ENCODE measurements around the gene ATG2A. TPM values are rescaled to one million over a fixed set of nuclear protein-coding genes. Genes with fewer than 3 reads are reported as not detected.

Gene ATG2A
- total and polyA plus RNA-seq, 9 of the 15 experiments (the other 6 are each of a cell fraction or from before 2014, with no cell fraction given), result 0.25 to 45.9 (median 5.2) TPM

DNA sequence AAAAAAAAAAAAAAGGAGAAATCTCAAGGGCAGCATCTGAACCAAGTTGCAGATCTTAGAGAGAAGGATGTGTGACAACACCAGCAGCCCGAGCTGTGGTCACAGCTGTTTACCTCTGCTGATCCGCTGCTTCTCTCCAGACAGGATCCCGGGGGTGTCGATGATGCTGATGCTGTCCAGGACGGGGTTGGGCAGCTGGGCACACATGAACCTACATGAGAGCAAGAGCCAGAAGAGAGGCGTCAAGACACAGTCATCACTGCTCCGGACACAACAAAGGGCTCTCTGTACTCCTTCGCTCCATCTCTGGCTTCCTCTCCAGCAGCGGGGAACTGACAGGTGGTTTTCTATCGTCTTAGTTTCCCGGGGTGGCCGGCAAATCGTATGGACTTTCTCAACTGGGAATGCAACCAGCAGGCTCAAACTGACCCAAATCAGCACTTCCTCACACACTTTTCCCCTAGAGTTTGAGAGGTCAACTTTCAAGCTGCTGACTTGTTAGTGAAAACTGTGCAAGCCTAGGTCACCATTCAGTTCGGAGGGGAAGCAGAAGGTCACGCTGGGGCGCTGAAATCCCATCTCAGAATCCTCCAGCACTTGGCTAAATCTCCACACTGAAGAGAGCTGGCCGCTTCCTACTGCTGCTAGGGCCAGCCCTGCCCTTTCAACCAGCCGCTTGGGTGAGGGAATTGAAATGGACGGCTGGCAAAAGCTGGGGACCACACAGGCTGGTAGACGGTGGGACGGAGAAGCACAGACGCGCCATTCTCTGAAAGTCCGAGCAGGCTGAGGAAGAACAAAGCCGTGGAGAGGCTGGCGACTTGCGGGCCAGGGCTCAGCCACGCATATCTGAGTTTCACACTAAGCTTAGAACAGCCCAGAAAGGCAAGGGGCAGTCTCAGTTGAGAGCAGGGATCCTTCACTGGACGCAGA is 42.4 kb downstream of the ATG2A start (continued):
- TF ChIP-seq, protein P1, sequence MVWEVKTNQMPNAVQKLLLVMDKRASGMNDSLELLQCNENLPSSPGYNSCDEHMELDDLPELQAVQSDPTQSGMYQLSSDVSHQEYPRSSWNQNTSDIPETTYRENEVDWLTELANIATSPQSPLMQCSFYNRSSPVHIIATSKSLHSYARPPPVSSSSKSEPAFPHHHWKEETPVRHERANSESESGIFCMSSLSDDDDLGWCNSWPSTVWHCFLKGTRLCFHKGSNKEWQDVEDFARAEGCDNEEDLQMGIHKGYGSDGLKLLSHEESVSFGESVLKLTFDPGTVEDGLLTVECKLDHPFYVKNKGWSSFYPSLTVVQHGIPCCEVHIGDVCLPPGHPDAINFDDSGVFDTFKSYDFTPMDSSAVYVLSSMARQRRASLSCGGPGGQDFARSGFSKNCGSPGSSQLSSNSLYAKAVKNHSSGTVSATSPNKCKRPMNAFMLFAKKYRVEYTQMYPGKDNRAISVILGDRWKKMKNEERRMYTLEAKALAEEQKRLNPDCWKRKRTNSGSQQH (CRISPR knock-in tag; IDR thresholded peaks at IDR 0.05), result no peak
- TF ChIP-seq MAFF (IDR thresholded peaks at IDR 0.05; ENCODE audit: low read length), result no peak
- TF ChIP-seq POLR3G (IDR thresholded peaks at IDR 0.05; ENCODE audit: extremely low read depth, insufficient read length, insufficient replicate concordance), result no peak
- TF ChIP-seq BHLHE40 (IDR thresholded peaks at IDR 0.05; ENCODE audit: low read length), result no peak

DNA sequence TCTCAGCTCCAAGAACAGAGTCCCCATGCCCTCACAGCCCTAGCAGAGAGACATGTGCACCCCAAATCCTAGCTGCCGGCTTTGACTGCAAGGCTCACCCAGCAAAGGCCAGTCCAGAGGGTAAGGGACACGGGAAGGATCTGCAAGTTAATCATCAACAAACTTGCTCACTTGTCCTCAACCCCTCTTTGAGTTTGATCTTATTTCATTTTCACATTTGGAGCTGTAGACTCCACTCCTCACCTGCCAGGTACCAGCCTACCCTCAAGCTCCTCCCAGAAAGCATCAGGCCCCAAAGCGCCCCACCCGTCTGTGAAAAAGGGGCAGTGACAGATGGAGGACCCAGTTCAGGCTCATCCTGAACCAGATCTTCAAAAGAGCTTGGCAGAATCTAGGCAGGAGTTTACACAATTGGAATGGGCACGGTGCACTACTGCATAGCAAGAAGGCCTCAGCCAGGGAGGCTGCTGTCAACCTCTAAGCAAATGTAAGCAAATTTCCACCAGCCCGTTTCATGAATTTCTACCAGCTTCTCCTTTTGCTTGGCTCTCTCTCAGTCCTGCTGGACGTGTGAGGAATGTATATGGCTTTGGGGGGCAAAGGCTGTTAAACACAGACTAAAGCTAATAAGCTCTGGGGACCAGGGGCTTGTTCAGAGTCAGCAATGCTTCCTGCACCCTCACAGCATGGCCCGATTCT is 44.1 kb downstream of the ATG2A start:
- Histone ChIP-seq H3K27ac (ENCODE audit: extremely low read depth, low read depth, low read length) (no peak overlapping the region), H4K20me1 (replicated peaks; ENCODE audit: control insufficient read depth, insufficient read depth, low read length) (peaks cover 19% of the 10 kb centered on the region; the same call in 1 of the 2 replicates), H3K4me1 (replicated peaks in 1 of 2; ENCODE audit: control insufficient read depth in 2 of 2, insufficient read depth in 2 of 2, low read length in 2 of 2) (peaks cover 46 to 72% of the 10 kb centered on the region in 2 experiments), H3K4me2 (ENCODE audit: insufficient read depth, low read length) (no peak overlapping the region), H3K4me3 (no peak overlapping the region), H3K9ac (ENCODE audit: insufficient read depth in 1 of 2, low read depth in 2 of 2, low read length in 2 of 2) (peak overlapping the region in 1 of 2 experiments; percentile 24; a peak in 1 of 4 replicates), H3K36me3 (ENCODE audit: control insufficient read depth, insufficient read depth, low read length) (peaks cover 61% of the 10 kb centered on the region; the same call in 2 of the 3 replicates), H3K9me3 (replicated peaks; ENCODE audit: control insufficient read depth, insufficient read depth, low read depth, low read length) (no peaks in the 10 kb centered on the region), H2AFZ (ENCODE audit: low read depth, low read length) (no peak overlapping the region), H3K9me1 (ENCODE audit: control insufficient read depth, insufficient read depth, low read length) (no peaks in the 10 kb centered on the region), H3K27me3 (ENCODE audit: control insufficient read depth in 2 of 2, insufficient read depth in 2 of 2, low read length in 2 of 2) (no peaks in the 10 kb centered on the region; a peak in 1 of 5 replicates), H3K79me2 (ENCODE audit: control insufficient read depth, insufficient read depth, low read length) (peaks cover 82% of the 10 kb centered on the region)
- ATAC-seq, result no peak
- ChIA-PET POLR2A (interaction anchor here (0.7 to 9.0 kb wide), 4 partner anchors 8 to 149 kb away, joined by 3 to 109 read pairs (median 3); no protein-coding TSS in a partner anchor), CTCF (ENCODE audit: low intra/inter-chr PET ratio) (no interaction called here)
- no peak for DNase-seq (ENCODE audit: extremely low read depth in 1 of 4, low spot score in 3 of 4)
- WGBS (ENCODE audit: insufficient coverage, low coverage, missing lambda C conversion rate), result 76% methylated on average over 8 of the region's 8 CpGs
- intact Hi-C loops (cut with micrococcal nuclease) (no loop called here), in situ Hi-C loops (cut with MboI) (no loop called here)
- BruUV-seq (replicated peaks), result no TSS peak
- TF ChIP-seq ZNF224 (CRISPR knock-in tag; IDR thresholded peaks at IDR 0.05), result 0 out of 2 replicates have a peak, but pooled peaks have one; percentile 29
- TF ChIP-seq, protein P2, sequence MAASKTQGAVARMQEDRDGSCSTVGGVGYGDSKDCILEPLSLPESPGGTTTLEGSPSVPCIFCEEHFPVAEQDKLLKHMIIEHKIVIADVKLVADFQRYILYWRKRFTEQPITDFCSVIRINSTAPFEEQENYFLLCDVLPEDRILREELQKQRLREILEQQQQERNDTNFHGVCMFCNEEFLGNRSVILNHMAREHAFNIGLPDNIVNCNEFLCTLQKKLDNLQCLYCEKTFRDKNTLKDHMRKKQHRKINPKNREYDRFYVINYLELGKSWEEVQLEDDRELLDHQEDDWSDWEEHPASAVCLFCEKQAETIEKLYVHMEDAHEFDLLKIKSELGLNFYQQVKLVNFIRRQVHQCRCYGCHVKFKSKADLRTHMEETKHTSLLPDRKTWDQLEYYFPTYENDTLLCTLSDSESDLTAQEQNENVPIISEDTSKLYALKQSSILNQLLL (CRISPR knock-in tag; IDR thresholded peaks at IDR 0.05; ENCODE audit: borderline replicate concordance), result no peak
- no peak for FAIRE-seq

Data from K562 (cell line).